Measurements from ENCODE around the gene C10orf120. TPM values are rescaled to one million over a fixed set of nuclear protein-coding genes. Genes with fewer than 3 reads are reported as not detected.

The C10orf120 gene
- total RNA-seq, 1 donor from 2014 or later: not detected

- H3K4me1 ChIP-seq: no peaks in the 10 kb centered on the region
- DNase-seq (ENCODE audit: low spot score in 2 of 2): no peak
- no peaks in the 10 kb centered on the region for H3K27me3 ChIP-seq
Observed at GRCh38 chr10:122713091-122713885, 13.6 kb upstream of the C10orf120 start.

DNA sequence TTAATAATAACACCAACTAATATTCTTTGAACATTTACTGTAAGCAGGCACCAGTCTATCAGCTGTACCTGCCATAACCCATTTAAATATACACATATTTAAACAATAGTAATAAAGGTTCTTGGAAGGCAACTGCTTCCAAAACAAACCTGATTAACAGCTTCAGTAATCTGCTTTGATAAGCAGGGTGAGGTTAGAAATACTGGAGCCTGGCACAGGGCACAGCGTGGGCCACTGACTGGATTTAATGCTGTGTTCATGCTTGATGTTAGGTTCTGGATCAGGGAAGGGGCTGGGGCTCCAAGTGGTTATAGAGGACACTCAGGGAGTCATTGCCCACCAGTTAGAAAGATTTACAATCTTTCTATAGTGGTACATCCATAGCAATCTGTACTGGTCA, 10.9 kb upstream of the C10orf120 start:
- TF ChIP-seq CTCF (IDR thresholded peaks at IDR 0.05): no peak
- Histone ChIP-seq H3K27ac (no peak overlapping the region), H3K4me3 (no peak overlapping the region), H3K4me1 (no peaks in the 10 kb centered on the region), H3K27me3 (no peaks in the 10 kb centered on the region), H3K36me3 (no peaks in the 10 kb centered on the region), H3K9me3 (no peaks in the 10 kb centered on the region)
- intact Hi-C loops (cut with DNase I): no loop called here
- no peak for DNase-seq (ENCODE audit: low spot score in 2 of 2)

More at GRCh38 chr10:122713091-122713885, 13.6 kb upstream of the C10orf120 start:
- Histone ChIP-seq H3K9me3 (no peaks in the 10 kb centered on the region), H3K27ac (no peak overlapping the region), H3K4me3 (no peak overlapping the region), H3K36me3 (no peaks in the 10 kb centered on the region)
- intact Hi-C loops (cut with DNase I): no loop called here
- no peak for TF ChIP-seq CTCF (IDR thresholded peaks at IDR 0.05)

DNA sequence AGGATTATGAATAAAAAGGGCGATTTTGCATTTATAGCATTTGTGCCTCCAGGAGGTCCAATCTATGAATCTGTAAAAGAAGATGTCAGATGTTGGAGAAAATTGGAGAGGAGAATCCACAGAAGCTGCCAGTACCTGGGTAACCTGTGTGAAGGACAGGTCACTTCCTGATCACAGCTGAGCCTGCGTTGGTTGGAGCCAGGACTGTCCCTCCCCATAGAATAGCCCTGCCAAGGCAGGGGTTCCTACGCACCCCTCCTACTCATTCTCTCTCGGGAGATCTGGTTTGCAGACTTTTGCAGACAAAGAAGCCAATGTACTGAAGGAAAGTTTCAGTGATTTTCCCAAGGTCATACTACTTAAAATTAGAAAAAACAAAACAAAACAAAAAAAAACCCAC, 10.3 kb upstream of the C10orf120 start:
- intact Hi-C loops (cut with DNase I): loop anchor here (10.0 kb wide), 1 partner anchor 275 kb away; no protein-coding TSS in a partner anchor
- TF ChIP-seq CTCF (IDR thresholded peaks at IDR 0.05): no peak
- no peak overlapping the region for H3K27ac ChIP-seq
- H3K4me3 ChIP-seq: no peak overlapping the region
- no peaks in the 10 kb centered on the region for H3K36me3 ChIP-seq
- H3K4me1 ChIP-seq: no peaks in the 10 kb centered on the region
- no peaks in the 10 kb centered on the region for H3K9me3 ChIP-seq
- no peaks in the 10 kb centered on the region for H3K27me3 ChIP-seq
- no peak for DNase-seq (ENCODE audit: low spot score in 2 of 2)

DNA sequence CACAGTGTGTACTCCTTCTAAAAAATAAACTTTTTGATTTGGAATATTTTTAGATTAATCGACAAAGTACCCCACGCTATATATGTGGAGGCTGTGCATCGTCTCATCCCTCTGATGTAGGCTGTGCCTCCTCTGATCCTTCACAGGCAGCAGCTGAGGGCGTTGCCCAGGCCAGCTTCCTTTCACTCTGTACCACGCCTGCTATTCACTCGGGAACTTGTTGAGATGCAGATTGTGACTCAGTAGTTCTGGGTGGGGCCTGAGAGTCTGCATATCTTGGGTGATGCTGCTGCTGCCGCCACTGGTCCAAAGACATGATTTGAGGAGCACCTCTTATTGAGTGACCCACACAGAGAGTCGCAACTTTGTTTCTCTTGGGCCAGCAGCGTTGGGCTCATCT, 7.9 kb upstream of the C10orf120 start:
- intact Hi-C loops (cut with DNase I): loop anchor here (10.0 kb wide), 1 partner anchor 273 kb away; no protein-coding TSS in a partner anchor
- Histone ChIP-seq H3K27me3 (no peaks in the 10 kb centered on the region), H3K9me3 (no peaks in the 10 kb centered on the region), H3K36me3 (no peaks in the 10 kb centered on the region), H3K4me1 (no peaks in the 10 kb centered on the region), H3K27ac (no peak overlapping the region), H3K4me3 (no peak overlapping the region)
- no peak for TF ChIP-seq CTCF (IDR thresholded peaks at IDR 0.05)
- DNase-seq (ENCODE audit: low spot score in 2 of 2): no peak

DNA sequence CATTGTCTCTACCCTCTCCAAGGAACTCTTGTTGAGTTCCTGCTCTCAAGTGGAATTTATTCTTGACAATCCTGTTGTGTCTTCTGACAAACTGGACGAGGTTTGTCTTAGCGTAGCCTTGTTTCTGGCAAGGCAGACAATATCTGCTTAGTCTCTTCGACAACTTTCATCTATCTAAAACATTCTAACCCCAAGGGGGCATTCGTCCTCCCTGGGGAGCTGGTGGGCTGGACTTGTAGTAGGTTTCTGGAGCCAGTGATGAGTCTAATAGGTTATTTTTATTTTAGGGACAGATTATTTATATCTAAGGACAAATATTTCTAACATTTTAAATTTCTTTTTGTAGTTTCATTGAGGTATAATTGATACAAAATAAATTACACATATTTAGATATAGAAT, 7.3 kb upstream of the C10orf120 start:
- no peak for DNase-seq (ENCODE audit: low spot score in 2 of 2)
- intact Hi-C loops (cut with DNase I): loop anchor here (10.0 kb wide), 1 partner anchor 272 kb away; no protein-coding TSS in a partner anchor
- no peak overlapping the region for H3K4me3 ChIP-seq
- H3K4me1 ChIP-seq: no peaks in the 10 kb centered on the region
- H3K9me3 ChIP-seq: no peaks in the 10 kb centered on the region
- H3K27me3 ChIP-seq: no peaks in the 10 kb centered on the region
- no peak overlapping the region for H3K27ac ChIP-seq
- H3K36me3 ChIP-seq: no peaks in the 10 kb centered on the region
- no peak for TF ChIP-seq CTCF (IDR thresholded peaks at IDR 0.05)
